Measurements from ENCODE around the gene TOMM5.
A peak's percentile ranks its signal among the peaks of the same experiment; 100 is the strongest.
"Not testable (repeated sequence)": the region's sequence is repeated elsewhere in the genome, so short reads cannot be mapped to it uniquely, and the experiment has no call there.

TOMM5 gene

DNA sequence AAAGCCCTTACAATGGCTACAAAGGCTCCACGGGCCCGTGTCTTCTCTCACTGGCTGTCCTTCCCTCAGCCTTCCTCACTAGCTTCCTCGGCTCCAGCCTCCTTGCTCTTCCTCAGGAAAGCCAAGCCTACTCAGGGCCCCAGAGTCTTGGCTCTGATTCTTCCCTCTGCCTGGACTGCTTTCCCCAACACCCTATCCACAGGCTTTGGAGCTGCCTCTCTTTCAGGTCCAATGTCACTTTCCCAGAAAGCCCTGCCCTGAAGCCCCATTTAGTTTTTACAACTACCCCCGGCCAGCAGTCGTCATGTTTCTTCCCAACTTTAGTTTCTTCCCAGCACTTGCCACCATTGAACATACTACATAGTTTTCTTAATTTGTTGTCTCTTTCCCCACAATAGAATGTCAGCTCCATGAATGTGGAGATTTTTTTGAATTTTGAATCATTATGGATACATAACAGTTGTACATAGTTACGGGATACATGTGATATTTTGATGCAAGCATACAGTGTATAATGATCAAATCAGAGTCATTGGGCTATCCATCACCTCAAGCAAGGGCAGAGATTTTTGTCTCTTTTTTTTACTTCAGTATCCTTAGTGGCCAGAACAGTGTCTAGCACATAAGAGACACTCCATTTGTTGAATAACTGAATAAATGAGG lies 17.5 kb upstream of the TOMM5 start:
- DNase-seq, result no peak

DNA sequence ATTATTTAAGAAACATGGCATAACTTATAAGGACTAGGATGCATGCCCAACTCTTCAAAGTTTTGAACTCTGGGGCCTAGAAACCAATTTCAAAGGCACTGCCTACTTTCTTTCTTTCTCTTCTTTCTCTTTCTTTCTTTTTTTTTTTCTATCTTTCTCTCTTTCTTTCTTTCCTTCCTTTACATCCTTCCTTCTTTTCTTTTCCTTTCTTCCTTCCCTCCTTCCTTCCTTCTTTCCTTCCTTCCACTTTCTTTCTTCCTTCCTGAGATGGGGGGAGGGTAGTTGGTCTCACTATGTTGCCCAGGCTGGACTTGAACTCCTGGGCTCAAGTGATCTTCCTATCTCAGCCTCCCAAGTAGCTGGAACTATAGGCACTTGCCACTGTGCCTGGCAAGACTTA lies 15.9 kb upstream of the TOMM5 start:
- no peak for DNase-seq

DNA sequence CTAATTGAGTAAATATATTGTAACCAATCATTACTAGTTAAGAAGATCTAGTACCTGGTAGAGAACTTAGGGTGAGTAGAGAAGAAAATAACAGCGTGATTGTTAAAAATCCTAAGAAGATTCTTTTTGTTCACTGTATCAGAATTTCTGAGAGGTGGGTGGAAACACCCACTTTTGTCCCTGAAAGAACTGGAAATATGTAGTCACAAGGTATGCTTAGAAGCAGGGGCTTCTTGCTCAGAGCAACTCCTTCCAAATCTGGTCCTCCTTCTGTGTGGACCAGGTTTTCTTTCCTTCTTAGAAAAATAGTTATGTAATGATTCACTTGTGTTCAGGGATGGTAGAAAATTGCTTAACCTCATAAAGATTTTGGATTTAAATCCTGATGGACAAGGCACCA lies 11.9 kb upstream of the TOMM5 start:
- no peak for DNase-seq

DNA sequence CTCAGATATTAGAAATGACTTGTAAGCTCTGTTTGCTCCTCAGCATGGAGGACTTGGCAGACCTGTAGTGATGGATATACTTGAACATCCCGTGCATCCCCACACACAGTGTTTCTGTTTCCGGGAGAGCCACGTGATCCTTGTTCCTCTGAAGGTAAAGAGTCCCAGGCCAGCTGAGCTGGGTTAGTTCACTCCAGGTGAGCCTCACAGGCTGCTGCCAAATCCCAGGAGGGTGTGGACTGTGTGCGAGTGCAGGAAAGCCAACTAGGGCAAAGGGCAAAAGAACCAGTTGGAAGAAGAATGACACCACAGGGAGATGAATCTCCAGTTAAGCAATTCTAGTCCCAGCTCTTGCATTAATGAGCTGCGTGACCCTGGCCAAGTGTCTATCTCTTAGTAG lies 10.4 kb upstream of the TOMM5 start:
- DNase-seq, result no peak

DNA sequence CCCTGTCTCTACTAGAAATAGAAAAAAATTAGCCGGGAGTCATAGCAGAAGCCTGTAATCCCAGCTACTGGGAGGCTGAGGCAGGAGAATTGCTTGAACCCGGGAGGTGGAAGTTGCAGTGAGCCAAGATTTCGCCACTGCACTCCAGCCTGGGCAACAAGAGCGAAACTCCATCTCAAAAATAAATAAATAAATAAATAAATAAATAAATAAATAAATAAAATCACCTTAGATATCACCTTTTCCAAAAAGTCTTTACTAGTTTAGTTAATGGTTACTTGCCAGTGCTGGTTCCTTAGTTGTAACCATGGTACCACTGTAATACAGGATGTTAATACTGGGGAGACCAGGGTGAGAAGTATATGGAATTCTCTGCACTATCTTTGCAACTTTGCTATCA lies 9.7 kb upstream of the TOMM5 start:
- not testable (repeated sequence) for DNase-seq

DNA sequence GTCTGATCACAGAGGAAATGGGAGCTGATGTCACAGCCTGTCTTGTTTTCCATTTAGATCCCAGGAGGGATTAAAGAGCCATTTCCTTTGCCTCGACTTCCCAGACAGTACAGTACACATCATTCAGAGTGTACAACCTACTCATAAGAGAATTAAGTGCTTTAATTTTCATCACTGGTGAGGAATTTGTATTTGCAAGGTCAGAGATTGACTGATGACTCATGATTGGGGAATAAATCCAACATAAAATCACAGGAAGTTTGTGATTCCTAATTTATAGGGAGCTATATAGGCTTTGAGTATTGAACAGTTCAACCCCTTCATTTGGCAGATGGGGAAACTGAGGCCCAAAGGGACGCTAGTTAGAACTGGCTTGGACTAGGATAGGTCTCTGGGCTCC lies 4.1 kb upstream of the TOMM5 start:
- DNase-seq, result no peak

DNA sequence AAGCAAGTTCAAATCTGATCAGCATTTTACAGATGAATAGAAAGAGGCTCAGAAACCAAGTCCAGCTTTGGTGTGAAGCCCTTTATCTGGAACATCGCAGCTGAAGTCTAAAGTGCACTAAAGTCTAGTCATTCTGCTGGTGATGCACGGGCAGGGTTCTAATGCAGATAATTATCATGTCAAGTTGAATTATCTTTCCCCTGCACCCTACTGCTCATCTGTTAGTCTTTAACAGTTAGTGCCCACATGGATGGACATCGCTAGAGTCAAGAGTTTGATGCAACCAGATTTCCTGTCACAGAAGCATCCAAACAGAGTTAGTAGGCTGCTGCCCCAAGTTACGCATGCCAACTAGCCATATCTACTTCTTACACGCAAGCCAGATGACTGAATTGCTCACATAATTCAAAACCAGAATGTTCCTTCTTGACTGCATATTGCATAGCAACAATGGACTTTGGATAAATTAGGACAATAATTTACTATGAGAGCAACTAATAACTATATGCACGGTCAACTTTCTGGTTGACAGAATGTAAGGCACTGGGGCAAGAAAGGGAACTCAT lies 1.6 kb upstream of the TOMM5 start:
- no peak for DNase-seq

DNA sequence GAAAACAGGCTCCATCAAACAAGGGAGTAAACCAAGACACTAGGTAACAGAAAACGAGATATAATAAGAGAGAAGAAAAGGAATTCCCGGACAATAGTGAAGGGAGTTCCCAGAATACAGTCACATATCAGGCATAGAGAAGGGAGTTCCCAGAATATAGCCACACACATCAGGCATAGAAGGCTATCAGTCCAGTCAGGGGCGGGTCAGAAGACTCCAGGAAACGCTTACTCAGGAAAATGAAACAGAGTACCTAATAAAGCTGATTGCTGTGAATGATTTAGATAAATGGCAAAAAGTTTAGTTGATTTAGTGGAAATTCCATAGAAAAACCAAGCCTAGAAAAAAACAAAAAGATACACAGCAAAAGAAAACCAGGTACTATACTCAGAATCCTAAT lies 4.9 kb downstream of the TOMM5 start:
- DNase-seq, result no peak

DNA sequence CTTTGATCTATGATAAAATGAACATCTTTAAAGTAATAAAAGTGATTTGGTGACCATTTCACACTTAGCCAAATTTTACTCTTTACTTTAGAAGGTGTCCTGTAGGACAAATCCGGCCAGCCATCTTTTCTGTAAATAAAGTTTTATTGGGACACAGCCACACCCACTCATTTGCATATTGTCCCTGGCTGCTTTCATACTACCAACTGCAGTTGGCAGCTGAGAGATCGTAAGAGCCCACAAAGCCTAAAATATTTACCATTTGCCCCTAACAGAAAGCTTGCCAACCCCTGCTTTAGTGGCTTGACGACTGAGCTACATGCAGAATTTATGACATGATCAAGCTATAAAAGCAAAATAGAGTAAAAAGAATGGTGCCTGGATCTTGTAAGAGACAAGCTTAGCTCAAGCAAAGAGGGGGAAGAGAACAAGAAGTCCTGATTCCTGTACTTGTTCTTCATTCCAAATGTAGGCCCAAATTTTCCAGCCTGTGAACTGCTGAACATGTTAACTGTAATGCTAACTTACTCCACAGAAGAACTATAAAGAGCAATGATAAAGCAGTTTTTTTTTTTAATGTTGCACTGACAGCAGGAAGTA lies 8.8 kb downstream of the TOMM5 start:
- no peak for DNase-seq

DNA sequence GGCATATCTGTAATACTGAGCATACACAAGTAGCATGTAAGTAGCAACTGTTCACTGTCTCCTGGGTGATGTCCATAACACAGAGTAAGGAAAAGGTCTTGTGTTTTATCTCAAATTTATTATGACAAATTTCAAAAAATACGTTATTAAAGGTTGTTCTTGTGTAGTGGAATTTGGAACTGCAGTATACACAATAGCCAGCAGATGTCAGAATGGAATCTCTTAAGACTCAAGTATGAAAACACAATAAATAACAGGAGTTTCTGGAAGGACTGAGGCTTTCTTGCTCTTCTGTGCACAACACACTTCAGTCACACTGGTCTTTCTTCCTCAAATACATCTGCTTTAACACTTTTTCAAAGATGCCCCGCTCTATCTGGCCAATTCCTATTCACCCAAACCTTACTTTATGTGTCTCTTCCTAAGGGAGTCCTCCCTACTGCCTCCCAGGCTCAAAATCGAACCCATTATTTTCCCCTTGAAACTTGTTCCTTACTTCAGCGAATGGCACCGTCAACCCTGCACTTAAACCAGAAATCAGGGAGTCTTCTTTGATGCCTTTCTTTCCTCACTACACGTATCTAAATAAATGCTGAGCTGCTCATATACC lies 9.7 kb downstream of the TOMM5 start:
- DNase-seq, result peak; percentile 40

DNA sequence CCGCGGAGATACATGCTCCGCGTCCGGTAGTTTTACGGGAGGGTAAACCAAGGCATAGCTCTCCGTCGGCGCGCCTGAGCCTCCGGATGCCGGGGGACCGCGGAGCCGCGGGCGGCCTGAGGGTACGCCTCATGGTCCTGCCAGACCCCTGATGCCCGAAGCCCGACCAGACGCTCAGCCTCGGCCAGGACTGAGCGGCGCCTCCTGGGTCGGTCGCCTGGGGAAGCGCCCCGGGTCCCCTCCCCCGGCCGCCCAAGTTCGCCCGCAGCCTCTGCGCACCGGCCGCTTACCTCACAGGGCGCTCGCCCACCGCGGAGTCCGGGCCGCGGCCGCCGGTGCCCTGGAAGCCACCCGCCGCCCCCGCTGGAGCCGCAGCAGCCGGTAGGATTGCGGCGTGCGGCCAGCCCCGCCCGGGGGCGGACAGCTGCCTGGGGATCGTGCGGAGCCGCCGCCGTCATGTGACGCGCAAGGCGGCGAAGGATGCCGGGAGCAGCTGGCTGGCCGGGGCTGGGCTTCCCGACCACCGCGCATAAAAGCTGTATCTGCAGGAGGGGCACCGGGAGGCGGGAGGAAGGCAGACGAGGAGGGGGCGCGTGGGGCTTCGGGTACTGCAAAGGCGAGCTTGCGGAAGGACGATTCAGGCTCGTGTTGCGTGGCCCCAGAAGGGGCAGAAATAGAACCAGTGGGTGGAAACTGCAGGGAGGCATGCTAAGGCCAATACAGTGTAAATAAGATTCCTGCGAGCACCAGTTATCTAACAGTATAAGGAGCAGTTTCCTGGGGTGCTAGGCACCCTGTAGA lies 16.3 kb downstream of the TOMM5 start, which contains the start of gene FBXO10:
Gene FBXO10, minus strand, starts transcription at position 460 of the 801 bp plus-strand sequence. CDS start 34,612 bp downstream, outside the sequence.
- peak; percentile 47 for DNase-seq

DNA sequence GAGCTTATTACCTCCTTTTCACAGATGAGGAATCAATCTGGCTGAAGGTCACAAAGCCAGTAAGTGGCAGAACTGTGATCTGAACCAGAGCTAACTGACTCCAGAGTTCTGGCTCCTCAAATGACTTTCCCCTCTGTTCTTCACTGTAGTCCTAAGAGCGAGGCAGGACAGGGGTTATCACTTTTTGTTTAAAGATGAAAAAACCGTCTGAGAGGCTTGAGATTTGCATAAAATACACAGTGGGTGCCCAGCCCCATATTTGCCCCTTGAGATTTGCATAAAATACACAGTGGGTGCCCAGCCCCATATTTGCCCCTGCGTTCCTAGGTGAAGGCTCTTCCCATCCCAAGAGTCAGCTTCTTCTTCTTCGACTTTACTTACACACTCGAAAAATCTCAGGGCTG lies 16.9 kb downstream of the TOMM5 start:
- no peak for DNase-seq

DNA sequence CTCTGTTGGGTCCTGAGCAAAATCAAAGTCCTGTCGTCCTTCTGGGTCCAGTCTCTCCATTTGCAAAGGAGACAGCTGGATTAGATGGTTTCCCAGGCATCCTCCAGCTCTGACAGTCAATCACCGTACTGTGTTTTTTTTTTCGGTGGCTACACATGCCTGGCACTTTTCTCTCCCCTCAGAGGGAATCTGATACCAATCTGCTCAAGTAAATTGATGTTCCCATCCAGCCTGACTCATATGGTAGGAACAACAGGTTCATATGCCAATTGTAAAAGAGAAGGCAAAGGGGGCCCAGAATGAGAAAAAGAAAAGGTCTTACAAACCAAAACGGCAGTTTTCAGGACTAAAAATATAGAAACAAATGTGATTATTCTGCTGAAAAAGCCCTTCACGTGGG lies 17.4 kb downstream of the TOMM5 start:
- DNase-seq, result no peak

DNA sequence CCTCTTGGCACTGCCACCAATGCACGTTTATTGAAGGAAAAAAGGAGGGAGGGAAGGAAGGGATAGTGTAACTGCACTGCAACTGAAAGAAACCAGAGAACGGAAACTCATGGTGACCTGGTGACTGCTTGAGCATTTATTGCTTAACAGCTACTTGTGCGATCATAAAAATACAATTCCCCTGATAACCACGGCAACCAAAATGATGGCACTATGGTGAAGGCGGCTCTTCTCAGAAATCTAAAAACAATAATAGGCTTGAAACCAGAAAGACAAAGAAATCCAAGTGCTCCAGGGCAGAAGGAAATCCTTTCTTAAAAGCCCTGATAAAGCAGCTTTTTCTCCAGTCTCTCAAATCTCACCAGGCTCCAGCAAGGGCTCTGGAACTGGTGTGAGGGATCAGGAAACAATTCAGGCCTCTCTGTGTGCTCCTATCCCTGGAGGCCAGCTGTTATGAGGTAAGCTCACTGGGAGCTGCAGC lies 18.1 kb downstream of the TOMM5 start:
- no peak for DNase-seq

DNA sequence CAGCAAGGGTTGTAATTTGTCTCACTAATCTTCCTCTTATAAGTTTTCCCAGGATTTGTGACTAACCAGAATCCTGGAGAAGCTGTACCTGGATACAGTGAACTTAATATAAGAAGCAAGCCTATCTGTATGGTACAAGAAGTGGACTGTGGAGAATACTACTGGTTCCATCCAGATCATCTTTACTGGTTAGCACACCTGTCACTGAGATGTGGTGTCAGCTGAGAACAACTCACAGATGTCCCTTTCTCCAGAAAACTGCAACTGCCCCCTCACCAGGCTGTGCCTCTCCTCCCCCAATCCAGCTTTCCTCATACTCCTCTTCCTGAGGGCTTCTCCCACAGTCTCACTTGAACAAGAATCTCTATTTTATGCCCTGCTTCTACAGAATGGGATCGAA lies 21.1 kb downstream of the TOMM5 start:
- no peak for DNase-seq

DNA sequence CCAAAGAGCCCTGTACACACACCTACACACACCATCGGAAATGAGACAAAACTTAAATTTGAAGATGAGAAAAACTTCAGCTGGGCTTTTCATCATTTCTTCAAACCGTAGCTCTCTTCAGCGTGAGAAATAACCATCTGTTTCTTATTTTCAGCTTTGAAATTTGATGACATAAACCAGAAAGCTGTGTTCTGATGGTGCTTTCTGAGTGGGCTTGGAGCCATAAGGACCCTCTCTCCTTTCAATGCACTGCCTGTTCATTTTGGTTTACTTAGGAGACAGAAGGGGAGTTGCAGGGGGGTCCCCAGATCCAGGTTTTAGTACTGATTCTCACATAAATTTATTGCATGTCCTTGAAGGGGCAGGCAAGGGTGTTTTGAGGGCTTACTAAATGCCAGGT lies 25.7 kb downstream of the TOMM5 start:
- no peak for DNase-seq

DNA sequence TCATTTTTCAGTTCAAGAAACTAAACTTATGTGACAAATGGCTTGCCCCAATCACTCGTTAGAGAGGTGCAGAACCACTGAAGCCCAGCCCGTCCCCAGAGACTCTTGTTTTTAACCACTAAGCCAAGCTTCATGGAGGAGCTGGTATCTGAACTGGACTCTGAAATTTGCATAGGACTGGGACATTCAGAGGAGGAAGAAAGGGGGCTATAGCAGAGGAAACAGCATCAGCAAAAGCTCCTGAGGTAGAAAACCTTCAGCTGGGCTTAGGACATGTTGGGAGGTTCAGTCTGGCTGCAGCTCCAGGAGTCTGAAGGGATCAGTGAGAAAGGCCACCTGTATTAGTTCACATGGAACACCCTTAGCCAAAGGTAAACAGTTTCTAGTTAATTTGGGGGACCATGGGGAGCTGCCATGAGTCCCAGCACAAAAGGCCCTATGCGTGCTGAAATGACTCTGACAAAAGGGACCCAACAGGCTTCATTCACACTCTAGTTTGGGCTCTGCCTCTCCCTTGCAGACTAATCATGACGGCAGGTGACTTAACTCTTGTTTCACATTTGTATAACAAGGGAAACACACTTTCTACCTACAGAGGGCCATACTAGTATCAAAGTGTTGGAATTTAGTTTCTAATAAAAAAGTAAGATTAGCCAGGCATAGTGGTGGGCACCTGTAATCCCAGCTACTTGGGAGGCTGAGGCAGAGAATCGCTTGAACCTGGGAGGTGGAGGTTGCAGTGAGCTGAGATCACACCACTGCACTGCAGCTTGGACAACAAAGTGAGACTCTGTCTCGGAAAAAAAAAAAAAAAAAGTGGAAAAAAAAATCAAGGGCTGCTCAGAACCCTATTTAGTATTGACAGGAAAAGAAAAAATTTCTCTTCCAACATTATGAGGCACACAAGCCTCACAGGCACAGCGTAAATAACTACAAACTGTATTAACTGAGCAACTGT lies 26.5 kb downstream of the TOMM5 start:
- DNase-seq, result no peak

DNA sequence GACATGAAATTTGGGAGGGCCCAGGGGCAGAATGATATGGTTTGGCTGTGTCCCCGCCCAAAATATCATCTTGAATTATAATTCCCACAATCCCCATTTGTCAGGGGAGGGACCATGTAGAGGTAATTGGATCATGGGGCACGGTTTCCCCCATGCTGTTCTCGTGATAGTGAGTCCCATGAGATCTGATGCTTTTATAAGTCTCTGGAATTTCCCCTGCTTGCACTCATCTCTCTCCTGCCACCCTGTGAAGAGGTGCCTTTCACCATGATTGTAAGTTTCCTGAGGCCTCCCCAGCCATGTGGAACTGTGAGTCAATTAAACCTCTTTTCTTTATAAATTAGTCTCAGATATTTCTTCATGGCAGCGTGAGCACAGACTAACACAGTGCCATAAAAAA lies 27.5 kb downstream of the TOMM5 start:
- DNase-seq, result no peak

DNA sequence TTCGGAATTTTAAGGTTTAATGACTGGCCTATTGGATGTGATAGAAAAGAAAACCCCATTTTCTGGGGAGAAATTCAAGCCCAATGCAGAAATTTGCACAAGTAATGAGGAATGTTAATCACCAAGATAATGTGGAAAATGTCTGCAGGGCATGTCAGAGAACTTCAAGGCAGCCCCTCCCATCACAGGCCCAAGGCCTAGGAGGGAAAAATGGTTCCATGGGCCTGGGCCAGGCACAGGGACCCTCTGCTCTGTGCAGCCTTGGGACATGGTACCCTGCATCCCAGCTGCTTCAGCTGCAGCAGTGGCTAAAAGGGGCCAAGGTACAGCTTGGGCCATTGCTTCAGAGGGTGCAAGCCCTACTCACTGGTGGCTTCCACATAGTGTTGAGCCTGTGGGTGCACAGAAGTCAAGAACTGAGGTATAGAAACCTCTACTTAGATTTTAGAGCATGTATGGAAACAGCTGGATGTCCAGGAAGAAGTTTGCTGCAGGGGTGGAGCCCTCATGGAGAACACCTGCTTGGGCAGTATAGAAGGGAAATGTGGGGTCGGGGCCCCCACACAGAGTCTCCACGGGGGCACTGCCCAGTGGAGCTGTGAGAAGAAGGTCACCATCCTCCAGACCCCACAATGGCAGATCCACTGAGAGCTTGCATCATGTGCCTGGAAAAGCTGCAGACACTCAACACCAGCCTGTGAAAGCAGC lies 28.4 kb downstream of the TOMM5 start:
- DNase-seq, result no peak

DNA sequence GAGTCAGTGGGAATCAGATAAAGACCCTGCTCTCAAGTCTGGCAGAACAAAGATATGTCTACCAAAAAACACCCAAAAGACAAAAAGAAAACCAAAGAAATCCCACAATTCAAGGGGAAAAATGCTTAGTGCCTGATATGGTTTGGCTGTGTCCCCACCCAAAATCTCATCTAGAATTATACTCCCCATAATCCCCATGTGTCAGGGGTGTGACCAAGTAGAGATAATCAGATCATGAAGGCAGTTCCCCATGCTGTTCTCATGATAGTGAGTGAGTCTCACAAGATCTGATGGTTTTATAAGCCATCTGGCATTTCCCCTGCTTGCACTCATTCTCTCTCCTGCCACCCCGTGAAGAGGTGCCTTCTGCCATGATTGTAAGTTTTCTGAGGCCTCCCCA lies 29.6 kb downstream of the TOMM5 start:
- no peak for DNase-seq

DNA sequence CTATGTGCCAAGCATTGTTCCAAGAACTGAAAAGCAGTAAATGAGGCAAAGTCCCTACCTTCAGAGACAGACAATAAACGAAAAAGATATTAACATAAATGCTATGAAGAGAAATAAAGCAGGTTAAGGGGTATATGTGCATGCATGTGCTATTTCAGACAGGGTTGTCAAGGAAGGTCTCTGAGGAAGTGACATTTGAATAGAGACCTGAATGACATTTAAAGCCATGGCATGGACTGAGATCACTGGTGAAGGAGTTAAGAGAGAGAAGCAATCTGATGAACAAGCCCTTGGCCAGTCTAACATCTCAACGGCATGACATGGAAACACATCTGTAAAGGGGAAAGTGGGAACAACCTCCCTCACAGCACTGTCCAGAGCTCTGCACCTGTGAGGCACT lies 30.7 kb downstream of the TOMM5 start:
- DNase-seq, result no peak
